Trophoblast cell (in vitro differentiated cells and primary cell): Measurements from ENCODE around the gene YBEY.

Experiments
- DNase-seq, 2 donors: peaks; one replicate each; pipeline ENCODE4 v3.0.0-alpha.2; 2016
- H2AFZ ChIP-seq: 2 replicates; pipeline ENCODE4 v1.6.1; 2013; ENCODE audit warnings: low read length, moderate library complexity, mild to moderate bottlenecking; ENCODE audit not compliant: insufficient read depth, poor library complexity
- H2AK5ac ChIP-seq: 2 replicates; pipeline ENCODE4 v1.6.1; 2013; ENCODE audit warnings: mild to moderate bottlenecking, low read length
- H2BK120ac ChIP-seq: 2 replicates; pipeline ENCODE4 v1.6.1; 2013; ENCODE audit warnings: low read length, mild to moderate bottlenecking, moderate library complexity; ENCODE audit not compliant: insufficient read depth, poor library complexity
- H2BK12ac ChIP-seq: 2 replicates; pipeline ENCODE4 v1.6.1; 2013; ENCODE audit warnings: mild to moderate bottlenecking, low read length, moderate library complexity
- H2BK5ac ChIP-seq: 2 replicates; pipeline ENCODE4 v1.6.1; 2013; ENCODE audit warnings: low read length, low read depth, moderate library complexity, mild to moderate bottlenecking; ENCODE audit not compliant: poor library complexity
- H3K14ac ChIP-seq: 2 replicates; pipeline ENCODE4 v1.6.1; 2013; ENCODE audit warnings: mild to moderate bottlenecking, low read length
- H3K18ac ChIP-seq: 2 replicates; pipeline ENCODE4 v1.6.1; 2013; ENCODE audit warnings: mild to moderate bottlenecking, low read length
- H3K23ac ChIP-seq: 2 replicates; pipeline ENCODE4 v1.6.1; 2013; ENCODE audit warnings: low read length
- H3K27ac ChIP-seq: 2 replicates; pipeline ENCODE4 v1.5.1; 2013; ENCODE audit warnings: low read depth, mild to moderate bottlenecking, inconsistent platforms, low read length, moderate library complexity
- H3K27me3 ChIP-seq: 2 replicates; pipeline ENCODE4 v1.6.1; 2013; ENCODE audit warnings: inconsistent platforms, mild to moderate bottlenecking, low read length, moderate library complexity; ENCODE audit not compliant: insufficient read depth
- H3K36me3 ChIP-seq, 2 experiments: 1 replicate in 1 of 2; 2 replicates in 1 of 2; pipeline ENCODE4 v1.6.1; 2013; ENCODE audit warnings: low read length in 2 of 2, mild to moderate bottlenecking in 2 of 2, moderate library complexity in 1 of 2; ENCODE audit not compliant: insufficient read depth in 2 of 2, control insufficient read depth in 1 of 2
- H3K4ac ChIP-seq: 2 replicates; pipeline ENCODE4 v1.6.1; 2013; ENCODE audit warnings: low read depth, mild to moderate bottlenecking, low read length, moderate library complexity
- H3K4me1 ChIP-seq, 2 experiments: 1 replicate in 1 of 2; 2 replicates in 1 of 2; pipeline ENCODE4 v1.6.1; 2013; ENCODE audit warnings: low read length in 2 of 2, mild to moderate bottlenecking in 2 of 2, moderate library complexity in 1 of 2; ENCODE audit not compliant: insufficient read depth in 2 of 2, control insufficient read depth in 1 of 2
- H3K4me2 ChIP-seq: 2 replicates; pipeline ENCODE4 v1.6.1; 2013; ENCODE audit warnings: inconsistent platforms, mild to moderate bottlenecking, low read length, moderate library complexity
- H3K4me3 ChIP-seq: 2 replicates; pipeline ENCODE4 v1.5.1; 2013; ENCODE audit warnings: mild to moderate bottlenecking, low read depth, low read length, inconsistent platforms
- H3K79me1 ChIP-seq: one replicate; pipeline ENCODE4 v1.6.1; 2013; ENCODE audit warnings: low read length
- H3K79me2 ChIP-seq: 2 replicates; pipeline ENCODE4 v1.6.1; 2013; ENCODE audit warnings: low read length, mild to moderate bottlenecking; ENCODE audit not compliant: control insufficient read depth, insufficient read depth, poor library complexity
- H3K9ac ChIP-seq: 2 replicates; pipeline ENCODE4 v1.6.1; 2013; ENCODE audit warnings: mild to moderate bottlenecking, low read length
- H3K9me3 ChIP-seq: 2 replicates; pipeline ENCODE4 v1.6.1; 2013; ENCODE audit warnings: low read depth, mild to moderate bottlenecking, control low read depth, inconsistent platforms, low read length; ENCODE audit not compliant: insufficient read depth
- H4K12ac ChIP-seq: 2 replicates; pipeline ENCODE4 v1.6.1; 2013; ENCODE audit warnings: low read depth, mild to moderate bottlenecking, low read length, moderate library complexity
- H4K8ac ChIP-seq: 2 replicates; pipeline ENCODE4 v1.6.1; 2013; ENCODE audit warnings: low read depth, mild to moderate bottlenecking, low read length, moderate library complexity
- H4K91ac ChIP-seq: one replicate; pipeline ENCODE4 v1.6.1; 2013; ENCODE audit warnings: low read depth, mild to moderate bottlenecking, low read length, moderate library complexity
- WGBS: extraction: QIAGEN DNeasy Blood & Tissue Kit; methylation state at CpG from one replicate; pipeline ENCODE4 v1.1.7; 2013; ENCODE audit warnings: missing lambda C conversion rate; ENCODE audit not compliant: insufficient read length, insufficient coverage; ENCODE audit errors: extremely low coverage; 5-methylcytosine and 5-hydroxymethylcytosine counted together

The YBEY gene

GRCh38 chr21:46295996-46296752, 10.0 kb downstream of the YBEY start:
- Histone ChIP-seq H3K23ac (no peak overlapping the region), H2BK12ac (no peak overlapping the region), H2AFZ (no peak overlapping the region), H3K36me3 (peaks cover 20 to 22% of the 10 kb centered on the region in 2 experiments), H4K8ac (no peak overlapping the region), H2BK120ac (no peak overlapping the region), H3K27ac (no peak overlapping the region), H2BK5ac (no peak overlapping the region), H3K9ac (no peak overlapping the region), H4K12ac (peak overlapping the region; percentile 50), H3K4ac (no peak overlapping the region), H3K4me1 (peaks cover 12 to 19% of the 10 kb centered on the region in 2 experiments), H3K27me3 (no peaks in the 10 kb centered on the region), H3K9me3 (peaks cover 7% of the 10 kb centered on the region), H3K79me1 (peaks cover 6% of the 10 kb centered on the region), H4K91ac (no peak overlapping the region), H3K14ac (no peak overlapping the region), H3K18ac (no peak overlapping the region), H3K79me2 (no peaks in the 10 kb centered on the region), H3K4me3 (no peak overlapping the region), H3K4me2 (no peak overlapping the region), H2AK5ac (no peak overlapping the region)
- WGBS = no CpG with 5 or more reads among the region's 29 CpGs
- DNase-seq = peak in 1 of 2 donors; percentile 30

DNA sequence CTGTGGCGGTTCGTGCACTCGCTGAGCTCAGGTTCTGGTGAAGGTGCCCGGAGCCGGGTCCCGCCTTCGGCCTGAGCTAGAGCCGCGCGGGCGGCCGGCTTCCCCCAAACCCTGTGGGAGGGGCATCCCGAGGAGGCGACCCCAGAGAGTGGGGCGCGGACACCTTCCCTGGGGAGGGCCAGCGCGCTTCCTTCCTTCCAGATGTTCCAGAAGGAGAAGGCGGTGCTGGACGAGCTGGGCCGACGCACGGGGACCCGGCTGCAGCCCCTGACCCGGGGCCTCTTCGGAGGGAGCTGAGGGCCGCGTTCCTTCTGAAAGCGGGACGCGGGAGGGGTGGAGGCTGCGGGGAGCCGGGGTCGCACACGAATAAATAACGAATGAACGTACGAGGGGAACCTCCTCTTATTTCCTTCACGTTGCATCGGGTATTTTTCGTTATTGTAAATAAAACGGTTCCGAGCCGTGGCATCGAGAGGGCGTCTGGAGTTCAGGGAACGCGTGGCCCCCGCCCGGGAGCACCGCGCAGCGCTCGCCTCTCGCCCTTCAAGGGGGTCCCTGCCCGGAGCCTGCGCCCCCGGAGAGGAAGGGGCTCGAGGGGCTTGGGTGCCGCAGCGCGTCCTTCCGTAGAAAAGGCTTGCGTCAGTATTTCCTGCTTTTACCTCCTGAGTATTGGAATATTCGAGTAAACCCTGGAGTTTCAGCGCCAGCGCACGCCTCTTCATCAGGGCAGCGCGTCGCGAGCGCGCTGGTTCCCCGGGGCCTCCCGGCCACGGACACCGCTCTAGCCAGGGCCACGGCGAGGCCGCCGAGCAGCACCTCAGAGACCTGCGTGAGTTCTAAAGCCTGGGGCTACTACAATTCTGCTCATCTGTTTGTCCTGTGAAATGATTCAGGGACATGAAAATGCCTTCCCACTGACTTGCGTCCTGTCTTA, 11.5 kb downstream of the YBEY start:
- H3K4me2 ChIP-seq = peak overlapping the region; percentile 60
- H2BK12ac ChIP-seq = no peak overlapping the region
- H3K4me3 ChIP-seq = peak overlapping the region; percentile 49
- H4K8ac ChIP-seq = peak overlapping the region; percentile 89
- peak overlapping the region; percentile 78 for H4K91ac ChIP-seq
- H3K79me1 ChIP-seq = peaks cover 6% of the 10 kb centered on the region
- no peaks in the 10 kb centered on the region for H3K79me2 ChIP-seq
- no peak overlapping the region for H3K23ac ChIP-seq
- H3K27me3 ChIP-seq = no peaks in the 10 kb centered on the region
- peak overlapping the region; percentile 52 for H2AFZ ChIP-seq
- H2AK5ac ChIP-seq = no peak overlapping the region
- DNase-seq = no peak
- peak overlapping the region; percentile 73 for H3K14ac ChIP-seq
- no peak overlapping the region for H3K4ac ChIP-seq
- H3K4me1 ChIP-seq = peaks cover 12 to 19% of the 10 kb centered on the region in 2 experiments
- H3K9ac ChIP-seq = peak overlapping the region; percentile 70
- peaks cover 3% of the 10 kb centered on the region for H3K9me3 ChIP-seq
- no peak overlapping the region for H3K27ac ChIP-seq
- WGBS = no CpG with 5 or more reads among the region's 84 CpGs
- peak overlapping the region; percentile 70 for H4K12ac ChIP-seq
- peak overlapping the region; percentile 50 for H3K18ac ChIP-seq
- peaks cover 21 to 22% of the 10 kb centered on the region in 2 experiments for H3K36me3 ChIP-seq
- H2BK120ac ChIP-seq = peak overlapping the region; percentile 54
- no peak overlapping the region for H2BK5ac ChIP-seq

GRCh38 chr21:46299167-46299566, 13.0 kb downstream of the YBEY start:
- no CpG with 5 or more reads among the region's 9 CpGs for WGBS
- Histone ChIP-seq H2AFZ (no peak overlapping the region), H3K4me2 (no peak overlapping the region), H4K8ac (no peak overlapping the region), H3K27me3 (no peaks in the 10 kb centered on the region), H3K23ac (no peak overlapping the region), H2BK12ac (no peak overlapping the region), H3K79me2 (no peaks in the 10 kb centered on the region), H2AK5ac (no peak overlapping the region), H3K4me1 (peaks cover 12 to 19% of the 10 kb centered on the region in 2 experiments), H3K4ac (no peak overlapping the region), H4K91ac (no peak overlapping the region), H3K14ac (no peak overlapping the region), H3K27ac (no peak overlapping the region), H3K18ac (no peak overlapping the region), H3K4me3 (no peak overlapping the region), H2BK120ac (no peak overlapping the region), H3K9ac (no peak overlapping the region), H4K12ac (no peak overlapping the region), H2BK5ac (no peak overlapping the region), H3K9me3 (peaks cover 3% of the 10 kb centered on the region), H3K36me3 (peaks cover 20 to 22% of the 10 kb centered on the region in 2 experiments), H3K79me1 (peaks cover 6% of the 10 kb centered on the region)
- DNase-seq = no peak

GRCh38 chr21:46301759-46302158, 15.6 kb downstream of the YBEY start:
- Histone ChIP-seq H3K4me1 (peaks cover 6 to 10% of the 10 kb centered on the region in 2 experiments), H3K4ac (no peak overlapping the region), H3K9me3 (peaks cover 3% of the 10 kb centered on the region), H2AFZ (no peak overlapping the region), H3K23ac (no peak overlapping the region), H4K8ac (no peak overlapping the region), H3K9ac (no peak overlapping the region), H3K4me3 (no peak overlapping the region), H3K36me3 (peaks cover 20 to 30% of the 10 kb centered on the region in 2 experiments), H2BK5ac (no peak overlapping the region), H3K27ac (no peak overlapping the region), H2BK120ac (no peak overlapping the region), H4K91ac (no peak overlapping the region), H2BK12ac (no peak overlapping the region), H3K18ac (no peak overlapping the region), H3K27me3 (no peaks in the 10 kb centered on the region), H4K12ac (no peak overlapping the region), H3K14ac (no peak overlapping the region), H3K4me2 (no peak overlapping the region), H3K79me2 (no peaks in the 10 kb centered on the region), H3K79me1 (peaks cover 6% of the 10 kb centered on the region), H2AK5ac (no peak overlapping the region)
- no CpG with 5 or more reads among the region's 14 CpGs for WGBS
- DNase-seq = no peak
